GM12875 (cell line): ENCODE results near the gene BMPR1B.

Experiments used
- H3K4me3 ChIP-seq: one replicate; pipeline ENCODE4 v1.5.1; 2011; ENCODE audit warnings: low read depth, low read length, control low read depth
- CTCF ChIP-seq: IDR thresholded peaks from 2 replicates; pipeline ENCODE4 v1.5.1; 2011; ENCODE audit warnings: low read depth, mild to moderate bottlenecking, control low read depth, inconsistent platforms, low read length, moderate library complexity, borderline replicate concordance; ENCODE audit not compliant: insufficient read depth

The BMPR1B gene

GRCh38 chr4:94939791-94940519, 182.2 kb downstream of the BMPR1B start:
- no peak for TF ChIP-seq CTCF
- H3K4me3 ChIP-seq = no peak overlapping the region

GRCh38 chr4:94940520-94940908, 182.8 kb downstream of the BMPR1B start:
- TF ChIP-seq CTCF = no peak
- no peak overlapping the region for H3K4me3 ChIP-seq

- no peak for TF ChIP-seq CTCF
- no peak overlapping the region for H3K4me3 ChIP-seq
Measured at GRCh38 chr4:94941706-94942105, 184.0 kb downstream of the BMPR1B start.

GRCh38 chr4:94944726-94945125, 187.0 kb downstream of the BMPR1B start:
- H3K4me3 ChIP-seq = no peak overlapping the region
- no peak for TF ChIP-seq CTCF

GRCh38 chr4:94947681-94948108, 189.9 kb downstream of the BMPR1B start:
- no peak for TF ChIP-seq CTCF
- no peak overlapping the region for H3K4me3 ChIP-seq

GRCh38 chr4:94954251-94954650, 196.5 kb downstream of the BMPR1B start:
- no peak overlapping the region for H3K4me3 ChIP-seq
- TF ChIP-seq CTCF = no peak

- TF ChIP-seq CTCF = no peak
- no peak overlapping the region for H3K4me3 ChIP-seq
Measured at GRCh38 chr4:94957030-94957429, 199.3 kb downstream of the BMPR1B start.
